ENCODE data around the gene LHX1. TPM values are rescaled to one million over a fixed set of nuclear protein-coding genes. Genes with fewer than 3 reads are reported as not detected.

The LHX1 gene
- total RNA-seq, 1 donor from 2014 or later: 0.37 TPM

- no peaks in the 10 kb centered on the region for H3K9me3 Mint-ChIP-seq
- H3K4me1 Mint-ChIP-seq (ENCODE audit: low read depth): peaks cover 20% of the 10 kb centered on the region
- H3K36me3 Mint-ChIP-seq (ENCODE audit: low read depth): no peaks in the 10 kb centered on the region
- intact Hi-C loops (cut with micrococcal nuclease): loop anchor here (5.0 kb wide), 1 partner anchor 131 kb away; no protein-coding TSS in a partner anchor
- peak overlapping the region; percentile 49 for H3K27ac Mint-ChIP-seq
- no peak for DNase-seq (ENCODE audit: low spot score)
- H3K4me3 Mint-ChIP-seq (ENCODE audit: low read depth): peak overlapping the region; percentile 55
- peaks cover 72% of the 10 kb centered on the region for H3K27me3 Mint-ChIP-seq (ENCODE audit: low read depth)
Observed at GRCh38 chr17:36937959-36938565, 787 bp downstream of the LHX1 start.

- intact Hi-C loops (cut with micrococcal nuclease): loop anchor here (5.0 kb wide), 1 partner anchor 131 kb away; no protein-coding TSS in a partner anchor
Observed at GRCh38 chr17:36938566-36939051, 1.3 kb downstream of the LHX1 start.

DNA sequence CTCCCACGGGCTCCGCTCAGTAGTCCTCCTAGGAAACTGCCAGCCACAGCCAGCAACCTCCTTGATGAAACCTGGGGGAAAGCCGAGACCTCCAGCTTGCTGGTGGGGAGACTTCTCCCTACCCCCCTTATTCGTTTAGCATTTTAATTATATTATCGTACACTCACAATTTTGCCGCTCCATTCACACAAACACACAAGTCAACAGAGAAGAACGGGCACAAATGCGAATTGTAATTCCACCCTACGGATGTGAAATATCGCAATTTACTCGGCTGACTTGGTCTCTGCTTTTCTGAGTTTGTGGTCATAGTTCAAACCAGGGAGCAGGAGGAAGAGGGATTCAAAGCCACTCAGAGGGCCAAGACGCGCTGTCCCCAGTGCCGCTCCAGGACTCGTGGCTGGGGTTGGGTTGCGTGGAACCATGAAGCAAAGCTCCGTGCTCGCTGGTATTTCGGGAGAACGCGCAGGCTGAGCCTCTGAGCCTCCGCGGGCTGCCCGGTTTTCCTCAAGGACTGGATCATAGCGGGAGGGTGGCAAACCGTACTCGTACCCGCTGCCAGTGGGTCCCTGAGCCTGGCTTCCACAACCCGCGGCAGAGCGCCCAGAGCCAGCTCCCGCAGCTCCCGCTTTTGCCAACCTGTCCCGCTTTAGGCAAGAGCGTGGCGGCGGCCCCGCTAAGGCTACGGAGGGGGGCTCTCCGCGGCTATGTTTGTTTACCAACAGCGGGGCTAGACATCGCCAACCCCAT lies 2.0 kb downstream of the LHX1 start:
- no peak overlapping the region for H3K4me3 Mint-ChIP-seq (ENCODE audit: low read depth)
- H3K4me1 Mint-ChIP-seq (ENCODE audit: low read depth): peaks cover 16% of the 10 kb centered on the region
- intact Hi-C loops (cut with micrococcal nuclease): loop anchor here (5.0 kb wide), 1 partner anchor 132 kb away; no protein-coding TSS in a partner anchor
- no peaks in the 10 kb centered on the region for H3K36me3 Mint-ChIP-seq (ENCODE audit: low read depth)
- DNase-seq (ENCODE audit: low spot score): no peak
- H3K27ac Mint-ChIP-seq: peak overlapping the region; percentile 62
- peaks cover 71% of the 10 kb centered on the region for H3K27me3 Mint-ChIP-seq (ENCODE audit: low read depth)
- H3K9me3 Mint-ChIP-seq: no peaks in the 10 kb centered on the region

More at GRCh38 chr17:36938566-36939051, 1.3 kb downstream of the LHX1 start:
- Mint-ChIP-seq H3K4me1 (ENCODE audit: low read depth) (peaks cover 19% of the 10 kb centered on the region), H3K27me3 (ENCODE audit: low read depth) (peaks cover 72% of the 10 kb centered on the region), H3K4me3 (ENCODE audit: low read depth) (no peak overlapping the region), H3K9me3 (no peaks in the 10 kb centered on the region), H3K36me3 (ENCODE audit: low read depth) (no peaks in the 10 kb centered on the region), H3K27ac (peak overlapping the region; percentile 46)
- DNase-seq (ENCODE audit: low spot score): no peak

GRCh38 chr17:36939802-36940312 lies 2.6 kb downstream of the LHX1 start:
- peaks cover 16% of the 10 kb centered on the region for H3K4me1 Mint-ChIP-seq (ENCODE audit: low read depth)
- no peak for DNase-seq (ENCODE audit: low spot score)
- H3K27ac Mint-ChIP-seq: peak overlapping the region; percentile 62
- no peaks in the 10 kb centered on the region for H3K9me3 Mint-ChIP-seq
- no peak overlapping the region for H3K4me3 Mint-ChIP-seq (ENCODE audit: low read depth)
- peaks cover 74% of the 10 kb centered on the region for H3K27me3 Mint-ChIP-seq (ENCODE audit: low read depth)
- intact Hi-C loops (cut with micrococcal nuclease): loop anchor here (5.0 kb wide), 1 partner anchor 133 kb away; no protein-coding TSS in a partner anchor
- H3K36me3 Mint-ChIP-seq (ENCODE audit: low read depth): no peaks in the 10 kb centered on the region

DNA sequence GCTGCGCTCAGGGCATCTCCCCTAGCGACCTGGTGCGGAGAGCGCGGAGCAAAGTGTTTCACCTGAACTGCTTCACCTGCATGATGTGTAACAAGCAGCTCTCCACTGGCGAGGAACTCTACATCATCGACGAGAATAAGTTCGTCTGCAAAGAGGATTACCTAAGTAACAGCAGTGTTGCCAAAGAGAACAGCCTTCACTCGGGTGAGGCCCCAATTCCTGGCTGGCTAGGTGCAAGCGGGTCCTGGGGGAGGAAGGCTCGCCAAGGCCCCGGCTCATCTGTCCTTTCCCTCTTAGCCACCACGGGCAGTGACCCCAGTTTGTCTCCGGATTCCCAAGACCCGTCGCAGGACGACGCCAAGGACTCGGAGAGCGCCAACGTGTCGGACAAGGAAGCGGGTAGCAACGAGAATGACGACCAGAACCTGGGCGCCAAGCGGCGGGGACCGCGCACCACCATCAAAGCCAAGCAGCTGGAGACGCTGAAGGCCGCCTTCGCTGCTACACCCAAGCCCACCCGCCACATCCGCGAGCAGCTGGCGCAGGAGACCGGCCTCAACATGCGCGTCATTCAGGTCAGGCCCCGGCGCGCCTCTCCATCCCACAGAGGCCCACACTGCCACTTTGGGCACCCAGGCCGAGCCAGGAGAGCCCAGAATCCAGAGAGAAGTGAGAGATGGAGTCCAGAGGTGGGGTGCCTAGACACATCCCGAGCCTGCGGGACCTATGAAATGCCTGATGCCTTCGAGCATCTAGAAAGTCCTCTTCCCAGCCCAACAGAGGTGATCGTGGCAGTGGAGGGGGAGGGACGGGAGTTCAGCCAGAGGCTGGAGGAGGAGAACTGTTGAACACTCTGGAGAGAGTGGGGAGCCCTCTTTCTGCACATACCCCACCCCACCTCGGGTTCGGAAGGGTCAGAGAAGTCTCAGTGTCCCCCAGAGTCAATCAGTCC lies 3.3 kb downstream of the LHX1 start:
- no peak for DNase-seq (ENCODE audit: low spot score)
- no peak overlapping the region for H3K4me3 Mint-ChIP-seq (ENCODE audit: low read depth)
- no peaks in the 10 kb centered on the region for H3K36me3 Mint-ChIP-seq (ENCODE audit: low read depth)
- H3K4me1 Mint-ChIP-seq (ENCODE audit: low read depth): peaks cover 16% of the 10 kb centered on the region
- H3K27me3 Mint-ChIP-seq (ENCODE audit: low read depth): peaks cover 72% of the 10 kb centered on the region
- intact Hi-C loops (cut with micrococcal nuclease): no loop called here
- H3K9me3 Mint-ChIP-seq: no peaks in the 10 kb centered on the region
- H3K27ac Mint-ChIP-seq: no peak overlapping the region

DNA sequence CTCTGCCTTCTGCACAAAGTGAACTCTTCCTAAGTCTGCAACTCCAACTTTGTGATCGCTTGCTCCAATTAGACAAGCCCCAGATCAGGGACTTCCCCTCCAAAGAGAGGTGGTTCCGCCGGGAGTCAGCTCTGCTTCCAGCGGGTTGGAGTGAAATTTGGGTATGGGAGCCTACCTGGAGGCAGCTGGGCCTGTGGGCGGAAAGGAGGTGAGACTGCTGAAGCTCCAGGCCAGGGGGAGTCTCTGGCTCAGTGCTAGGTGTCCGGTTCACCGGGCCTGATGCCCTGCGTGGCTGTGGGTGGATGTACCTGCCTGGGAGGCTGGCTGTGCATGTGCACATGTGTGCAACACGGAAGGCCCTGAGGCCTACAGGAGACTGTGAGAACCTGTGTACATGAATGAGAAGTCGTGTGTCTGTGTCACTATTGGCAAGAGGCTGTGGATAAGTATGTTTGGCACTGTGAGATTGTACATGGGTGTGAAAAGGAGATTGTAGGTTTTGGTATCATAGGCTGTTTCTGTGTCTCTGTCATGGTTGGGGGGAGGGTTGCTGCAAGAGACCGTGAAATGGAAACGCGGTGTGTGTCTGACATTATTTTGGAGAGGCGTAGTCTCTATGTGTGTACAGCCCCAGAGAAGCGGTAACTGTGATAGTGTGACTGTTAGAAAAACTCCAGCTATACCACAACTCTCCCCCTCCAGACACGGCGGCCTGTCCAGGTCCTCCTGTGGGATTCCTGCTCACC lies 4.2 kb downstream of the LHX1 start:
- Mint-ChIP-seq H3K27me3 (ENCODE audit: low read depth) (peaks cover 70% of the 10 kb centered on the region), H3K4me1 (ENCODE audit: low read depth) (peaks cover 13% of the 10 kb centered on the region), H3K9me3 (no peaks in the 10 kb centered on the region), H3K4me3 (ENCODE audit: low read depth) (no peak overlapping the region), H3K27ac (no peak overlapping the region), H3K36me3 (ENCODE audit: low read depth) (no peaks in the 10 kb centered on the region)
- intact Hi-C loops (cut with micrococcal nuclease): no loop called here
- no peak for DNase-seq (ENCODE audit: low spot score)

- Mint-ChIP-seq H3K27ac (no peak overlapping the region), H3K27me3 (ENCODE audit: low read depth) (peaks cover 72% of the 10 kb centered on the region), H3K4me1 (ENCODE audit: low read depth) (peaks cover 14% of the 10 kb centered on the region), H3K4me3 (ENCODE audit: low read depth) (no peak overlapping the region), H3K36me3 (ENCODE audit: low read depth) (no peaks in the 10 kb centered on the region), H3K9me3 (no peaks in the 10 kb centered on the region)
- intact Hi-C loops (cut with micrococcal nuclease): no loop called here
- no peak for DNase-seq (ENCODE audit: low spot score)
Observed at GRCh38 chr17:36942019-36942599, 4.8 kb downstream of the LHX1 start.

DNA sequence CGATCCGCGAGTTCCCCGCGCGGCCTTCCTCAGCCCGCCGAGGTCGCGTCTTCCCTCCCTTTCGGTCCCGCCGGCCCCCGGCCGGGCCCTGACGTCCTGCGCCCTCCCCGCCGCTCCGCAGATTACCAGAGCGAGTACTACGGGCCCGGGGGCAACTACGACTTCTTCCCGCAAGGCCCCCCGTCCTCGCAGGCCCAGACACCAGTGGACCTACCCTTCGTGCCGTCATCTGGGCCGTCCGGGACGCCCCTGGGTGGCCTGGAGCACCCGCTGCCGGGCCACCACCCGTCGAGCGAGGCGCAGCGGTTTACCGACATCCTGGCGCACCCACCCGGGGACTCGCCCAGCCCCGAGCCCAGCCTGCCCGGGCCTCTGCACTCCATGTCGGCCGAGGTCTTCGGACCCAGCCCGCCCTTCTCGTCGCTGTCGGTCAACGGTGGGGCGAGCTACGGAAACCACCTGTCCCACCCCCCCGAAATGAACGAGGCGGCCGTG lies 5.4 kb downstream of the LHX1 start:
- intact Hi-C loops (cut with micrococcal nuclease): no loop called here
- peaks cover 16% of the 10 kb centered on the region for H3K4me1 Mint-ChIP-seq (ENCODE audit: low read depth)
- DNase-seq (ENCODE audit: low spot score): no peak
- H3K27me3 Mint-ChIP-seq (ENCODE audit: low read depth): peaks cover 74% of the 10 kb centered on the region
- no peaks in the 10 kb centered on the region for H3K9me3 Mint-ChIP-seq
- H3K36me3 Mint-ChIP-seq (ENCODE audit: low read depth): no peaks in the 10 kb centered on the region
- no peak overlapping the region for H3K4me3 Mint-ChIP-seq (ENCODE audit: low read depth)
- H3K27ac Mint-ChIP-seq: no peak overlapping the region

GRCh38 chr17:36943250-36944191 lies 6.2 kb downstream of the LHX1 start:
- Mint-ChIP-seq H3K4me1 (ENCODE audit: low read depth) (peaks cover 20% of the 10 kb centered on the region), H3K27ac (peak overlapping the region; percentile 29), H3K36me3 (ENCODE audit: low read depth) (no peaks in the 10 kb centered on the region), H3K9me3 (no peaks in the 10 kb centered on the region), H3K4me3 (ENCODE audit: low read depth) (no peak overlapping the region), H3K27me3 (ENCODE audit: low read depth) (peaks cover 72% of the 10 kb centered on the region)
- intact Hi-C loops (cut with micrococcal nuclease): no loop called here
- DNase-seq (ENCODE audit: low spot score): no peak

GRCh38 chr17:36944553-36944952 lies 7.3 kb downstream of the LHX1 start:
- Mint-ChIP-seq H3K4me3 (ENCODE audit: low read depth) (no peak overlapping the region), H3K9me3 (no peaks in the 10 kb centered on the region), H3K27ac (no peak overlapping the region), H3K27me3 (ENCODE audit: low read depth) (peaks cover 65% of the 10 kb centered on the region), H3K4me1 (ENCODE audit: low read depth) (peaks cover 22% of the 10 kb centered on the region), H3K36me3 (ENCODE audit: low read depth) (peaks cover 3% of the 10 kb centered on the region)
- intact Hi-C loops (cut with micrococcal nuclease): no loop called here
- DNase-seq (ENCODE audit: low spot score): no peak
